Measurements from ENCODE around the gene C2orf72.
"Not testable (repeated sequence)": the region's sequence is repeated elsewhere in the genome, so short reads cannot be mapped to it uniquely, and the experiment has no call there.

Gene C2orf72

GRCh38 chr2:231037202-231037730 is at the start of gene C2orf72:
Gene C2orf72 (plus strand): TSS chr2:231037523. CDS start chr2:231037566, 43 bp downstream.
- DNase-seq (ENCODE audit: low read depth in 2 of 2) = no peak

- DNase-seq (ENCODE audit: low read depth in 2 of 2) = no peak
Observed at GRCh38 chr2:230989731-230990130, 47.6 kb upstream of the C2orf72 start.

- DNase-seq (ENCODE audit: low read depth in 2 of 2) = no peak
Observed at GRCh38 chr2:230990131-230990898, 47.0 kb upstream of the C2orf72 start.

- no peak for DNase-seq (ENCODE audit: low read depth in 2 of 2)
Observed at GRCh38 chr2:230990899-230991150, 46.5 kb upstream of the C2orf72 start.

GRCh38 chr2:230991598-230991997 is 45.7 kb upstream of the C2orf72 start:
- DNase-seq (ENCODE audit: low read depth in 2 of 2) = no peak

GRCh38 chr2:230995821-230996220 is 41.5 kb upstream of the C2orf72 start, which contains the start of gene SPATA3:
Gene SPATA3 (plus strand): TSS chr2:230996121. CDS start chr2:230996234, 113 bp downstream.
- DNase-seq (ENCODE audit: low read depth in 2 of 2) = no peak

- no peak for DNase-seq (ENCODE audit: low read depth in 2 of 2)
Observed at GRCh38 chr2:230996661-230997060, 40.7 kb upstream of the C2orf72 start.

- no peak for DNase-seq (ENCODE audit: low read depth in 2 of 2)
Observed at GRCh38 chr2:230998882-230999281, 38.4 kb upstream of the C2orf72 start.

GRCh38 chr2:230999477-230999876 is 37.8 kb upstream of the C2orf72 start:
- DNase-seq (ENCODE audit: low read depth in 2 of 2) = no peak

- DNase-seq (ENCODE audit: low read depth in 2 of 2) = no peak
Observed at GRCh38 chr2:231000211-231000904, 37.0 kb upstream of the C2orf72 start.

- no peak for DNase-seq (ENCODE audit: low read depth in 2 of 2)
Observed at GRCh38 chr2:231001036-231001435, 36.3 kb upstream of the C2orf72 start.

- no peak for DNase-seq (ENCODE audit: low read depth in 2 of 2)
Observed at GRCh38 chr2:231001921-231002320, 35.4 kb upstream of the C2orf72 start.

GRCh38 chr2:231002641-231003040 is 34.7 kb upstream of the C2orf72 start:
- no peak for DNase-seq (ENCODE audit: low read depth in 2 of 2)

GRCh38 chr2:231003186-231003585 is 34.1 kb upstream of the C2orf72 start:
- DNase-seq (ENCODE audit: low read depth in 2 of 2) = no peak

GRCh38 chr2:231004930-231005329 is 32.4 kb upstream of the C2orf72 start:
- not testable (repeated sequence) for DNase-seq (ENCODE audit: low read depth in 2 of 2)

GRCh38 chr2:231007286-231008098 is 29.8 kb upstream of the C2orf72 start:
- DNase-seq (ENCODE audit: low read depth in 2 of 2) = no peak

GRCh38 chr2:231008131-231008530 is 29.2 kb upstream of the C2orf72 start:
- DNase-seq (ENCODE audit: low read depth in 2 of 2) = no peak

- DNase-seq (ENCODE audit: low read depth in 2 of 2) = no peak
Observed at GRCh38 chr2:231009236-231009919, 27.9 kb upstream of the C2orf72 start.

GRCh38 chr2:231010201-231010730 is 27.1 kb upstream of the C2orf72 start:
- no peak for DNase-seq (ENCODE audit: low read depth in 2 of 2)

- no peak for DNase-seq (ENCODE audit: low read depth in 2 of 2)
Observed at GRCh38 chr2:231011526-231011925, 25.8 kb upstream of the C2orf72 start.

- no peak for DNase-seq (ENCODE audit: low read depth in 2 of 2)
Observed at GRCh38 chr2:231012463-231012862, 24.9 kb upstream of the C2orf72 start.
